Heart right ventricle (tissue), 16 donors: Measurements from ENCODE around the gene FAM221B. TPM values are rescaled to one million over a fixed set of nuclear protein-coding genes. Genes with fewer than 3 reads are reported as not detected.
A peak's percentile ranks its signal among the peaks of the same experiment; 100 is the strongest.

Experiments used
- ATAC-seq, 8 donors: fragments of 200-7000 bp; cut with Tn5 transposase; one replicate each; pipeline ENCODE4 v1.9.1; 2020; ENCODE audit warnings: mild to moderate bottlenecking in 8 of 8, moderate library complexity in 8 of 8, moderate number of reproducible peaks in 1 of 8
- DNase-seq, 2 donors: peaks; one replicate each; pipeline ENCODE4 v3.0.0-alpha.2; 2020
- H3K27ac ChIP-seq, 10 donors: fragments of 200-600 bp; sonication (generic) in 2 of 10; one replicate each; pipeline versions ENCODE4 v1.5.0 to v1.8.0; 2020 to 2022; ENCODE audit warnings: mild to moderate bottlenecking in 3 of 10
- H3K27me3 ChIP-seq, 7 donors: fragments of 200-600 bp; one replicate each; pipeline ENCODE4 v1.8.0; 2021 to 2022; ENCODE audit warnings: mild to moderate bottlenecking in 2 of 7
- H3K36me3 ChIP-seq, 9 donors: fragments of 200-600 bp; sonication (generic) in 1 of 9; one replicate each; pipeline versions ENCODE4 v1.5.0 to v1.8.0; 2020 to 2022; ENCODE audit warnings: mild to moderate bottlenecking in 2 of 9
- H3K4me1 ChIP-seq, 9 donors: fragments of 200-600 bp; sonication (generic) in 1 of 9; one replicate each; pipeline versions ENCODE4 v1.5.0 to v1.8.0; 2020 to 2022; ENCODE audit warnings: mild to moderate bottlenecking in 4 of 9
- H3K4me3 ChIP-seq, 10 donors: fragments of 200-600 bp; sonication (generic) in 2 of 10; one replicate each; pipeline versions ENCODE4 v1.5.0 to v1.8.0; 2020 to 2022; ENCODE audit warnings: mild to moderate bottlenecking in 7 of 10, moderate library complexity in 2 of 10
- H3K9me3 ChIP-seq, 11 donors: fragments of 200-600 bp in 10 of 11; sonication (generic) in 2 of 11; one replicate each; pipeline versions ENCODE4 v1.5.0 to v1.8.0; 2013 to 2022; ENCODE audit warnings: mild to moderate bottlenecking in 2 of 11, control low read depth in 1 of 11, moderate library complexity in 1 of 11
- WGBS, 2 donors: extraction: QIAGEN DNeasy Blood & Tissue Kit; methylation state at CpG; one replicate each; pipeline ENCODE4 v1.1.7; 2013; ENCODE audit warnings: inconsistent platforms in 1 of 2; 5-methylcytosine and 5-hydroxymethylcytosine counted together
- intact Hi-C, 10 donors: fragments of 100-400 bp; cut with DNase I; formaldehyde crosslinking; loops; one replicate each; pipeline versions ENCODE4 v1.11.1 to v1.14.2; 2022
- polyA plus RNA-seq, 2 donors: library from polyadenylated mRNA; stranded (reverse); fragments of 200-250 nt; gene quantifications; one replicate each; pipeline ENCODE4 v1.2.3, GENCODE V29; 2013
- total RNA-seq, 10 donors: library from RNA; stranded (reverse); fragmentation: NEBNext Ultra II Directional in 3 of 10; extraction: Animal tissue kit (Norgen Biotek cat#: 25700) in 3 of 10; gene quantifications; one replicate each; pipeline versions ENCODE4 v1.2.1 to v1.2.4, GENCODE V29; 2021 to 2023
- TF ChIP-seq, protein P1 (sequence below), 9 donors: fragments of 200-600 bp; sonication (generic) in 2 of 9; IDR thresholded peaks; one replicate each; pipeline versions ENCODE4 v1.5.0 to v1.8.0; 2021 to 2022; ENCODE audit warnings: antibody characterized with exemption in 9 of 9, mild to moderate bottlenecking in 5 of 9, moderate library complexity in 1 of 9
- donor health status: Arrhythmogenic right ventricular cardiomyopathy.
- donor health status: ischemic (EF 13 %, LVEDD 7.1; RV severe dilation, severe dysfunction).
- donor health status: healthy with polysubstance abuse.
- donor health status: DM: no; HTN: yes; CAD: no.
- donor health status: DM: no; HTN: no; CAD: no.
- donor health status: ischemic (EF 25% LVEDD 6.9; RV normal size, moderate dysfunction).
- donor health status: ischemic (EF 25% LVEDD 5.7; RV mildly dilated, moderate dysfunction).
- donor health status: healthy.
- donor health status: DM: yes; HTN: yes; CAD: no.
- donor health status: Ischemic cardiomyopathy.
- donor health status: ischemic (EF 35%, LVEDD 5.7; RV mildly dilated, moderate dysfunction).
- donor health status: nonischemic (EF 11% LVEDD 7.7; RV severe dilation, severe dysfunction).
- donor health status: DM: yes; HTN: yes; CAD: no.
- donor health status: PGD.
- donor health status: ischemic (EF 29% LVEDD 5.4; RV normal size, mild dysfunction).
- donor health status: nonischemic (EF 23%, LVEDD 6.1; RV moderate dilation, normal function).

Gene FAM221B
- total and polyA plus RNA-seq, 12 donors: not detected

DNA sequence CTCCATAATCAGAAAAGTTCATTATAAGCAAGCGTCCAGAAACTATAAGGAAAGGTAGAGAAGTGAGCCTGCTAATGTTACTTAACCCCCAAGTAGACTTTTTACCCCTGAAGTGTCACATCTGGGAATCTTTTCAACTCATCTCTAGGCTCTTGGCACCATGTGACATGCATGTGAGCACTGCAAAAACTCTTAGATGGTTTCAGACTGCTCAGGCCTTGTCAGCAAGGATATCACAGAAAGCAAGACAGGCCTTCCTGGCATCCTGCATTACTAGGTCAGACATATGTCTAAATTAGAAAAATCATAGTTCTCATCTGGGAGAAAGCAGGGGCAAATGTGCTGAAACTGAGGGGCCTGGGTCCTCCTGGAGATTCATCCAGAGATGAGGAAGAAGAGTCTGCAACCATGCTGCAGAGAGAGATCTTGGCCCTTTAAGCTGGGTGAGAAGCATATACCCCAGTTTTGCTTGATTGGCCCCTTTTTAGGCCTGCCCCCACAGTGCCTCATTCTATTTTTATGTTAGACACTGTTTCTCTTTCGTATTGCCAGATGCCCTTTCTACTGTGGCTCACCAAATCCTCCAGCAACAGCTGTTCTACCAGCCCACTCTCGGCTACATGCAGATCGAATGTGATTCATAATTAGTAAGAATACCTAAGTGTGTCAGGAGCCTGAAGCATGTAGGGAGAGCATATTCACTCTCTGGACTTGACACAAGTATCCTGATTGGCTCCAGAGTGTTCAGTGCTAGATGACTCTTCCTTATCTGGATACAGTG, 19.4 kb upstream of the FAM221B start:
- Histone ChIP-seq H3K9me3 (no peaks in the 10 kb centered on the region), H3K27me3 (peaks cover 0 to 69% (median 3%) of the 10 kb centered on the region in 7 donors), H3K4me3 (no peak overlapping the region), H3K36me3 (peaks cover 0 to 21% (median 0%) of the 10 kb centered on the region in 9 donors), H3K27ac (peak overlapping the region in 8 of 10 donors; percentile 23 to 66 (median 55)), H3K4me1 (peaks cover 2 to 54% (median 31%) of the 10 kb centered on the region in 9 donors)
- ATAC-seq (peak; percentile 38 to 84 (median 77)), DNase-seq (no peak)
- TF ChIP-seq, protein P1, sequence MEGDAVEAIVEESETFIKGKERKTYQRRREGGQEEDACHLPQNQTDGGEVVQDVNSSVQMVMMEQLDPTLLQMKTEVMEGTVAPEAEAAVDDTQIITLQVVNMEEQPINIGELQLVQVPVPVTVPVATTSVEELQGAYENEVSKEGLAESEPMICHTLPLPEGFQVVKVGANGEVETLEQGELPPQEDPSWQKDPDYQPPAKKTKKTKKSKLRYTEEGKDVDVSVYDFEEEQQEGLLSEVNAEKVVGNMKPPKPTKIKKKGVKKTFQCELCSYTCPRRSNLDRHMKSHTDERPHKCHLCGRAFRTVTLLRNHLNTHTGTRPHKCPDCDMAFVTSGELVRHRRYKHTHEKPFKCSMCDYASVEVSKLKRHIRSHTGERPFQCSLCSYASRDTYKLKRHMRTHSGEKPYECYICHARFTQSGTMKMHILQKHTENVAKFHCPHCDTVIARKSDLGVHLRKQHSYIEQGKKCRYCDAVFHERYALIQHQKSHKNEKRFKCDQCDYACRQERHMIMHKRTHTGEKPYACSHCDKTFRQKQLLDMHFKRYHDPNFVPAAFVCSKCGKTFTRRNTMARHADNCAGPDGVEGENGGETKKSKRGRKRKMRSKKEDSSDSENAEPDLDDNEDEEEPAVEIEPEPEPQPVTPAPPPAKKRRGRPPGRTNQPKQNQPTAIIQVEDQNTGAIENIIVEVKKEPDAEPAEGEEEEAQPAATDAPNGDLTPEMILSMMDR (IDR thresholded peaks at IDR 0.05): no peak
- intact Hi-C loops: no loop called here
- 55 to 66% methylated on average over 4 of the region's 4 CpGs for WGBS, 2 donors

DNA sequence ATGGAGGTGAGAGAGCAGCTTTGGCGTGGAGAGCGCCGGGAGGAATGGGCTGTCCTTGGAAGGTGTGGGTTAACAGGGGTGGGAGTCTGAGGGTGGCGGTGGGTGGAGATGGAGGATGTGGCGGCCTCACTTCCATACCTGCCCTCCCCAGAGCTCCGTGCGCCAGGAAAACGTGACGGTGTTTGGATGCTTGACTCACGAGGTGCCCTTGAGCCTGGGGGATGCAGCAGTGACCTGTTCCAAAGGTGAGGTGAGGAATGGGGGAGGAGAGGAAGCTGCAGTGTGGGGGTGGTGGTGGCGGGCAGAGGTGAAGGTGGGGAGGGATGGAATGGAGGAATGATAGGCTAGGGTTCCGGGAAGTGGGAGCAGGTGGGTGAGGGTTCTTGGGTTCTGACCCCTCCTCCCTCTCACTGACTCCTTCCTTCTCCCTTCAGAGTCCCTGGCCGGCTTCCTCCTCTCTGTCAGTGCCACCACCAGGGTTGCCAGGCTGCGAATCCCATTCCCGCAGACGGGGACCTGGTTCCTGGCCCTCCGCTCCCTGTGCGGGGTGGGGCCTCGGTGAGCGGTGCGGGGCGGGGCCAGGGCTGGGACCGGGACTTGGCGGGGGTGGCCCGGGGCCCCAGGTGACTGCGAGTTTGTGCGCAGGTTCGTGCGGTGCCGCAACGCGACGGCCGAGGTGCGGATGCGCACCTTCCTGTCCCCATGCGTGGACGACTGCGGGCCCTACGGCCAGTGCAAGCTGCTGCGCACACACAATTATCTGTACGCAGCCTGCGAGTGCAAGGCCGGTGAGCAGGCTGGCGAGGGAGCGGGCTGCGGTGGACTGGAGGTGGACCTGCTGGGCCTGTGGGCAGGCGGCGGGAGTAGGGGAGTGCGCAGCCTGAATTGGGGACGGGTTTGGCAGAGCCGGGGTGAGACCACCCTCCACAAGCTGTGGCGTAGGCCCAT, 17.6 kb upstream of the FAM221B start:
- Histone ChIP-seq H3K9me3 (no peaks in the 10 kb centered on the region), H3K4me1 (peaks cover 2 to 65% (median 31%) of the 10 kb centered on the region in 9 donors), H3K4me3 (no peak overlapping the region), H3K27me3 (peaks cover 0 to 68% (median 0%) of the 10 kb centered on the region in 7 donors), H3K36me3 (peaks cover 0 to 23% (median 0%) of the 10 kb centered on the region in 9 donors), H3K27ac (peak overlapping the region in 3 of 10 donors; percentile 32 to 48 (median 33))
- intact Hi-C loops: no loop called here
- WGBS, 2 donors: 66 to 67% methylated on average over 52 to 53 of the region's 53 CpGs
- TF ChIP-seq, protein P1 (IDR thresholded peaks at IDR 0.05): no peak
- DNase-seq: no peak
- no peak for ATAC-seq

DNA sequence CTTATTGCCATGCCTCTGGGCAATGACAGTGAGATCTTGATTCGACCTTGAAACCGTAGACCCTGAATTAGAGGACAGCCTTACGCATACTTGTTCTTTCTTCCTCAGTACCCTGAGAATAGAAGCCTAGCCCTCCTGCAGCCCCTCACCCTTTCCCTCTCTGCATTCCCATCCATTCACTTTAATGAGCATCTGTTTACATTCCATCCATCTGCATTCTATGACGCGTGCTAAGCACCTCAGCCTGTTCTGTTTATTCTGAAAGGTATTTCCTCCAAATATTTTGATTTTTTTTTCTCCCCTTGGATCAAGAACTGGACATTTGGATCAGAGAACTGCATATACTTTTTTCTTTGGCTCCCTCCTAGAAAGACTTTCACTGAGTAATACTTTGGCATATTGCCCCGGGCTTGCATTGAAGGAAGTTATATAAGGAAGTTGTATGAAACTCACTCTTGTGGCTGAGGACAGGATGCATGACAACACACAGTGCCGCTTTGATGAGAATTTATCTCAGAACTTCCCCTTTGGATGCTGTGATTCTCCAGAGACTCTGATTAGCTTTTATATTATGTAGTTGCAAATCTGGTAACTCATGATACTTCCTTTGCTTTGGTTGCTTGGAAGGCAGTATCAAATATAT, 16.2 kb upstream of the FAM221B start:
- DNase-seq: peak in 1 of 2 donors; percentile 83
- peak overlapping the region in 6 of 10 donors; percentile 36 to 58 (median 44) for H3K27ac ChIP-seq
- ATAC-seq: peak in 7 of 8 donors; percentile 70 to 90 (median 78)
- intact Hi-C loops: no loop called here
- H3K27me3 ChIP-seq: peaks cover 0 to 68% (median 0%) of the 10 kb centered on the region in 7 donors
- TF ChIP-seq, protein P1 (IDR thresholded peaks at IDR 0.05): no peak
- H3K4me3 ChIP-seq: no peak overlapping the region
- H3K4me1 ChIP-seq: peaks cover 2 to 61% (median 31%) of the 10 kb centered on the region in 9 donors
- 37 to 44% methylated on average over 7 of the region's 7 CpGs for whole genome bisulfite sequencing, 2 donors
- peaks cover 0 to 23% (median 0%) of the 10 kb centered on the region in 9 donors for H3K36me3 ChIP-seq
- no peaks in the 10 kb centered on the region for H3K9me3 ChIP-seq
